ENCODE results near the gene TUT4. TPM values are rescaled to one million over a fixed set of nuclear protein-coding genes. Genes with fewer than 3 reads are reported as not detected.
"Not testable (repeated sequence)": the region's sequence is repeated elsewhere in the genome, so short reads cannot be mapped to it uniquely, and the experiment has no call there.

Gene TUT4
- polyA plus RNA-seq, 3 donors: 4.3 to 24.2 (median 7.6) TPM

GRCh38 chr1:52580283-52580682 lies 27.4 kb upstream of the TUT4 start:
- TF ChIP-seq CTCF (IDR thresholded peaks at IDR 0.05): no peak
- peaks cover 14% of the 10 kb centered on the region for H3K4me1 Mint-ChIP-seq
- H2AFZ ChIP-seq (ENCODE audit: insufficient read depth, low read depth, low read length, poor library complexity, severe bottlenecking): no peak overlapping the region
- H3K9me3 Mint-ChIP-seq: peaks cover 5 to 7% (median 6%) of the 10 kb centered on the region in 7 donors
- no peaks in the 10 kb centered on the region for H3K27me3 ChIP-seq (ENCODE audit: control insufficient read depth in 2 of 2, insufficient read depth in 2 of 2, low read length in 2 of 2)
- no peak overlapping the region for H3K27ac Mint-ChIP-seq
- H3K36me3 ChIP-seq (replicated peaks in 1 of 2; ENCODE audit: control insufficient read depth in 1 of 2, insufficient read depth in 2 of 2, low read length in 2 of 2): no peaks in the 10 kb centered on the region
- H3K4me2 ChIP-seq (replicated peaks; ENCODE audit: extremely low read depth, low read length, poor library complexity, severe bottlenecking): no peak overlapping the region
- H3K4me1 ChIP-seq (ENCODE audit: control insufficient read depth in 1 of 2, insufficient read depth in 2 of 2, low read length in 2 of 2): peaks cover 6 to 11% of the 10 kb centered on the region in 2 donors
- intact Hi-C loops (cut with micrococcal nuclease): no loop called here
- H3K9me3 ChIP-seq (replicated peaks in 1 of 2; ENCODE audit: control insufficient read depth in 1 of 2, insufficient read depth in 1 of 2, low read length in 2 of 2): peaks cover 0 to 5% of the 10 kb centered on the region in 2 donors
- H4K20me1 ChIP-seq (ENCODE audit: insufficient read depth, low read length): no peaks in the 10 kb centered on the region
- H3K9ac ChIP-seq (ENCODE audit: insufficient read depth, low read length, poor library complexity, severe bottlenecking): no peak overlapping the region
- no peak overlapping the region for H3K27ac ChIP-seq (ENCODE audit: low read depth in 1 of 2, low read length in 2 of 2)
- WGBS (ENCODE audit: insufficient coverage): 100% methylated on average over 1 of the region's 3 CpGs
- H3K4me3 ChIP-seq (replicated peaks in 1 of 3; ENCODE audit: low read depth in 2 of 3, low read length in 3 of 3): no peak overlapping the region
- H3K4me3 Mint-ChIP-seq: no peak overlapping the region
- H3K79me2 ChIP-seq (ENCODE audit: insufficient read depth, low read length): no peaks in the 10 kb centered on the region
- peaks cover 0 to 2% (median 0%) of the 10 kb centered on the region in 3 donors for H3K27me3 Mint-ChIP-seq (ENCODE audit: low read depth in 3 of 3)
- H3K36me3 Mint-ChIP-seq: peaks cover 0 to 4% of the 10 kb centered on the region in 2 donors
- no peak for DNase-seq

- no peak overlapping the region for H3K27ac Mint-ChIP-seq
Observed at GRCh38 chr1:52579415-52579814, 26.5 kb upstream of the TUT4 start.

GRCh38 chr1:52578066-52578465 lies 25.2 kb upstream of the TUT4 start:
- H3K27ac ChIP-seq (ENCODE audit: low read depth in 1 of 2, low read length in 2 of 2); H3K27me3 Mint-ChIP-seq (ENCODE audit: low read depth in 3 of 3); H3K9me3 Mint-ChIP-seq; H3K4me3 Mint-ChIP-seq; H3K36me3 ChIP-seq (replicated peaks in 1 of 2; ENCODE audit: control insufficient read depth in 1 of 2, insufficient read depth in 2 of 2, low read length in 2 of 2); H3K4me2 ChIP-seq (replicated peaks; ENCODE audit: extremely low read depth, low read length, poor library complexity, severe bottlenecking); H4K20me1 ChIP-seq (ENCODE audit: insufficient read depth, low read length); intact Hi-C loops (cut with micrococcal nuclease); DNase-seq; H3K4me3 ChIP-seq (replicated peaks in 1 of 3; ENCODE audit: low read depth in 2 of 3, low read length in 3 of 3); H3K27ac Mint-ChIP-seq; H3K9ac ChIP-seq (ENCODE audit: insufficient read depth, low read length, poor library complexity, severe bottlenecking); H3K9me3 ChIP-seq (replicated peaks in 1 of 2; ENCODE audit: control insufficient read depth in 1 of 2, insufficient read depth in 1 of 2, low read length in 2 of 2); H3K36me3 Mint-ChIP-seq; H2AFZ ChIP-seq (ENCODE audit: insufficient read depth, low read depth, low read length, poor library complexity, severe bottlenecking); H3K79me2 ChIP-seq (ENCODE audit: insufficient read depth, low read length); H3K27me3 ChIP-seq (ENCODE audit: control insufficient read depth in 2 of 2, insufficient read depth in 2 of 2, low read length in 2 of 2): not testable (repeated sequence)
- H3K4me1 ChIP-seq (ENCODE audit: control insufficient read depth in 1 of 2, insufficient read depth in 2 of 2, low read length in 2 of 2): peaks cover 6 to 11% of the 10 kb centered on the region in 2 donors
- no CpG with 5 or more reads among the region's 3 CpGs for WGBS (ENCODE audit: insufficient coverage)
- H3K4me1 Mint-ChIP-seq: peaks cover 12% of the 10 kb centered on the region

More at GRCh38 chr1:52579415-52579814, 26.5 kb upstream of the TUT4 start:
- H3K4me3 ChIP-seq (replicated peaks in 1 of 3; ENCODE audit: low read depth in 2 of 3, low read length in 3 of 3): no peak overlapping the region
- H3K9me3 ChIP-seq (replicated peaks in 1 of 2; ENCODE audit: control insufficient read depth in 1 of 2, insufficient read depth in 1 of 2, low read length in 2 of 2): peaks cover 0 to 5% of the 10 kb centered on the region in 2 donors
- no peak overlapping the region for H2AFZ ChIP-seq (ENCODE audit: insufficient read depth, low read depth, low read length, poor library complexity, severe bottlenecking)
- WGBS (ENCODE audit: insufficient coverage): 40% methylated on average over 1 of the region's 2 CpGs
- H3K4me1 Mint-ChIP-seq: peaks cover 12% of the 10 kb centered on the region
- H3K4me3 Mint-ChIP-seq: no peak overlapping the region
- H3K9ac ChIP-seq (ENCODE audit: insufficient read depth, low read length, poor library complexity, severe bottlenecking): no peak overlapping the region
- H3K36me3 ChIP-seq (replicated peaks in 1 of 2; ENCODE audit: control insufficient read depth in 1 of 2, insufficient read depth in 2 of 2, low read length in 2 of 2): no peaks in the 10 kb centered on the region
- TF ChIP-seq CTCF (IDR thresholded peaks at IDR 0.05): no peak
- peaks cover 0 to 4% of the 10 kb centered on the region in 2 donors for H3K36me3 Mint-ChIP-seq
- no peak overlapping the region for H3K27ac ChIP-seq (ENCODE audit: low read depth in 1 of 2, low read length in 2 of 2)
- intact Hi-C loops (cut with micrococcal nuclease): no loop called here
- H3K4me1 ChIP-seq (ENCODE audit: control insufficient read depth in 1 of 2, insufficient read depth in 2 of 2, low read length in 2 of 2): peaks cover 6 to 11% of the 10 kb centered on the region in 2 donors
- no peaks in the 10 kb centered on the region for H4K20me1 ChIP-seq (ENCODE audit: insufficient read depth, low read length)
- peaks cover 0 to 2% (median 2%) of the 10 kb centered on the region in 3 donors for H3K27me3 Mint-ChIP-seq (ENCODE audit: low read depth in 3 of 3)
- no peak for DNase-seq
- peaks cover 5 to 7% (median 6%) of the 10 kb centered on the region in 7 donors for H3K9me3 Mint-ChIP-seq
- H3K27me3 ChIP-seq (ENCODE audit: control insufficient read depth in 2 of 2, insufficient read depth in 2 of 2, low read length in 2 of 2): no peaks in the 10 kb centered on the region
- H3K79me2 ChIP-seq (ENCODE audit: insufficient read depth, low read length): no peaks in the 10 kb centered on the region
- no peak overlapping the region for H3K4me2 ChIP-seq (replicated peaks; ENCODE audit: extremely low read depth, low read length, poor library complexity, severe bottlenecking)

Data from CD14-positive monocyte (primary cell).